NCI-H510A treated with DMSO at 0.1 percent for 48 hours (cell line): Measurements from ENCODE around the gene UBN1.

Experiments used
- DNase-seq: peaks from one replicate; lab custom pipeline; 2025; lab: John Stamatoyannopoulos, UW

The UBN1 gene

DNA sequence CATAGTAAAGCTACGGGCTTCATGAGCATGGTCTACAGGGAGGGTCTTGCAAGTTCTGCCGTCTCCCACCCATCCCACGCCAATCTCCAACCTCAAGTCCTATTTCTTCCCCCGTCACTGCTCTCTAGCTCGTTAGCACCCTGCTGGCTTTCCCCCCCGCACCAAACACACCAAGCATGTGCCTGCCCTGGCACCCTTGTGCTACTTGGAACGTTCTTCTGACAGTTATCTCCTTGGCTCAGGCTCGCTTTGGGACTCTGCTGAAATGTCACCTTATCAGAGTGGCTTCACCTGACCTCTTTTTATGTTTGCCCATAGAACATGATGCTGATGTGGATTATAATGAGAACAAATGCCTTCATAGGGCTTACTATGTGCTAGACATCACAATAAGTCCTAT lies 22.1 kb upstream of the UBN1 start:
- no peak for DNase-seq

DNA sequence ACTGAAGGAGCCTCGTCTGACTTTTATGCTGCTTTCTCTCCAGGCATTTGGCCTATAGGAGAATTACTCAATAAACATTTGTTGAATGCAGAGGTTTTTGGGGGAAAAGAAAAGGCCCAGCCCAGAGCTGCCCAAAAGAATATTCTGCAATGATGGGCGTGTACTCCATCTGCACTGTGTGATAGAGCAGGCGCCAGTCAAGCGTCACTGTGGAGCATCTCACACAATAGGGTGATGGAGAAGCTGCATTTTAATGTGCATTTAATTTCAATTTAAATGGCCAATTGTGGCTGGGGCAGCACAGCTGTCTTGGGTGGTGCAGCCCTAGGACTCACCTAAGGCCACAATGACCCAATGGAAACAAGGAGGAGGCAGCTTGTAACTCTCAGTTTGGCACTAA lies 20.8 kb upstream of the UBN1 start:
- no peak for DNase-seq

DNA sequence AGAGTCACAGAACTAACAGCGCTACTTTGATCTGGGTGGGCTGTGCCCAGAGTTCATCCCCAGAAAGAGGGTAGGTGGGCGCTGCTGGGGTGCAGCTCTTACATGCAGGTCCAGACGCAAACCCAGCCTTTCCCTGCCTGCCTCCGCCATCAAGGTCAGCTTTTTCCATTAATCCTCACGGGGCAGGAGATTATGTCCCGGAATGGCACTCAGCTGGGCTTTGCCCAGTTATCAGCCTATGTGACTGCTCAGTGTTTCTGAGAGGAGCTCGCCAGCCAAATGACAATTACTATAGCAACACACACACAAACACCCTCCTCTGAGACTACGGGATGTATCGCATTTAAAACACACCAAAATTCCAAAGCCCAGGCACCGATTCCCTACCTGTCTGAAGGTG lies 20.3 kb upstream of the UBN1 start:
- DNase-seq, result no peak

DNA sequence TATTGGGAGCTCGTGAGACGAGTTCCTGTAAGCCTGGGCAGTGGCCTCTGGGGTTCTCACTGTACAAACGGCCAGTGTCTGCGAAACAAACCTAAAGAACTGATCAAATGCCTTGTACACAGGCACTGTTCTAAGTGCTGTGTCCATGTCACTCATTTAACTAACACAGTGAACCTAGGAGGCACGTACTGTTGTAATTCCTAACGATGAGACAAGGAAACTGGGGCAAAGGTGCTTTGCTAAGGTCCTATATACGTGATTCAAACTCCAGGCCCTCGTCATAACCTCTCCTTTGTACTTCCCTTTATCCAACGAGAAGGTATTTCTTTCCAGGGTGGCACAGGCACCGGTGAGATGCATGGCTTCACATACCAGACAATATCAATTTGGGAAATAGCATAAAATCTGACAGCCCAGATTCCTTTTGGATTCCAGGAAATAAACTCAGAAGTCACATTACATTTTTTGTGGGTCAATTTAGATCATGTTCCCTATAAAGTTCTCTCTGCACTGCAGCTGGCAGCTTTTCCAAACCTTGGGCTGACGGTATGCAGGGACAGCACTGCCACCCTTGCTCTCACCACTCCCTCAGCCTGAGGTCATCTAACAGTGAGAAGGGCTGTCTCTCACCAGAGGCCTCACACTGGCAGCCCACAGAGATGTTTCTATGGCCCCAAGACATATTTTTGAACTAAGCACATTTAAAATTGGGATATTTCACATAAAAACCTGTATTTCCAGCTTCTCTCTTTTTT lies 18.5 kb upstream of the UBN1 start:
- DNase-seq, result no peak

DNA sequence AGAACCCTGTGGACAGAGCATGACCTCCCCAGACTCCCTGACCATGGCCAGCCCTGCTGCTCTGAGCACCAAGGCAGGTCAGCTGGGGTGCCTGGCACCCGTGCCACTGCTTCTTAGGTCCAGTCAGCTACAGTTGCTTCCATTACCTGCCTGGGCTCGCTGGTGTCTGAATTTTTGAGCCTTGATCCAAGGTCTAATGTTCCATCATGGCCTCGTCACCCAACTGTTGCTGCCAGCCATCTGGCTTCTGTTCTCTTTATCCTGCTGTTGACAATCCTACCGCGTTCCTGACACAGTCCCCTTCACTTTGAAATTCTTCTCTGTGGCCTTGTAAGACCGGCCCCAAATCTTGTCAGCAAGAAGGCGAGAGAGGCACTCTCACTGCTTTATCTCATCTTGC lies 16.9 kb upstream of the UBN1 start:
- DNase-seq, result no peak

DNA sequence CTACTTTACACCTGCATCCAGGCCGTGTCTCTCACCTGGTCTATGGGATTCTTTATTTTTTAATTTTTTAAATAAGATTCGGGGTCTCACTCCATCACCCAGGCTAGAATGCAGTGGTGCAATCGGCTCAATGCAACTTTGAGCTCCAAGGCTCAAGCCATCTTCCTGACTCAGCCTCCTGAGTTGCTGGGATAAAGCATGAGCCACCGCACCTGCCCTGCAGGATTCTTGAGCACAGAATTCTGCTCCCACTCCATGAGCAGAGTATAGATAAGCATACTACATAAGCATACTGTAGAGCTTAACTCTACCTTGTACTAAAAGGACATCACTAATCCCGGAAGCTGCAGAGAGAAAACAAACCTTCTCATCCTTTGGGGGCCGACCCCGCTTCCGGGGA lies 15.7 kb upstream of the UBN1 start:
- DNase-seq, result no peak

DNA sequence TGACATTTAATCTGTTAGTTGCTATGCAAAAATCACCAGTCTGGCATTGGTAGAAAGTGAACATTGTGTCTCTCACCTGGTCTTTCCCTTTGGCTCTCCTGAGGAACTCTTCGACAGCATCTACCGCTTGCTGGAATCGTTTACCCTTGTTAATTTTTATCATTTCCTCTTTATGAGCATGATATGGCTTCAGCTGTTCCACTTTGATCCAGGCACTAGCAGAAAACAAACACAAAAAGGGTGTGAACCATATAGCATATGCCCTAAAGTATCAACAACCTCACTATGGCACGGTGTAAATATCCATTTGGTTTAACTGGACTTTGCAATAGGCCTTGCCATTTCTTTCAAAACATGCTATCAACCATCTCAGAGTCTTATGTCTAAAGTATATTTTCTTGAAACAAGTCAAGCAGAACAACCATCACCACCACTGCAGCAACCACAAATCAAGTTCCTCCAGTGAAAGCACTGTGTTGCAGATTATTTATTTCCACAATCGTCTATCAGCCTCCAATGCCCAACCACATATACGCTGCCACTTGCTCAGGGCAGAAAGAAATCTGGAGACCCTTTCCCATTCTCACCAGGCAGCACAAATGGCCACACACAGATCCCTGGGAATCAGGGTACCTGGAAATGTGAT lies 14.5 kb upstream of the UBN1 start:
- no peak for DNase-seq

DNA sequence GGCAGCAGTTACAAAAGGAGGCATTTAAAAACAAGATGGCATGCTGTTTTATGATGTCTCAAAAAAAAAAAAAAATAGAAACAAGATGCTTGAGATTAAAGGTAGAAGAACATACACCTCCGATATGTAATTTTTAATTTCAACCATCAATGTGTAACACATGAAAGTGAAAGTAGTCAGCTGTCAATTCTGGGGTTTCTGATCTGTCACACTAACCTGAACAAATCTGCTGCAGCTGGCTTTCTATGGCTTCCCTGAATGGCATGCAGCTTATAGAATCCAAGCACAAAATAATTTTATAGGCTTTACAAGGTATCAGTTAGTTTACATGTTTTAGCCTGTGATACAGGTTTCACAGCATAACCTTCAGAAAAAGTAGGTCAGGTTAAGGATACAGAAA lies 13.7 kb upstream of the UBN1 start:
- no peak for DNase-seq

DNA sequence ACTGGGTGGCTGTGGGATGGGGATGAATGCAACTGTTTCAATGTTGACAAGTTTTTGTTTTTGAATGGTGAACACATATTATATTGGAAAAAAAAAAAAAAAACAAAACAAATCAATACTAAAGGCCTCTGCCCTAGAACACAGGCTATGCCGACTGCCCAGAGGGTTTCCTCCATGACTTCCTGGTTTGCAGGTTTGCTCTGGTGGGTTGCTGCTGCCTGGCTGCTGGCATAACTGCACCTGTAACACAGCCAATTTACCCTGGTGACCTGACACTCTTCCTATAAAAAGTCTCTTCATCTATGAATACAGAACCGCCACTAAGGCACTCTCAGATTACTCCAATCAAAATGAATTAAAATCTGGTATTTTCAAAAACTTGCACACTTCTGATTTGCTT lies 10.6 kb upstream of the UBN1 start:
- no peak for DNase-seq

DNA sequence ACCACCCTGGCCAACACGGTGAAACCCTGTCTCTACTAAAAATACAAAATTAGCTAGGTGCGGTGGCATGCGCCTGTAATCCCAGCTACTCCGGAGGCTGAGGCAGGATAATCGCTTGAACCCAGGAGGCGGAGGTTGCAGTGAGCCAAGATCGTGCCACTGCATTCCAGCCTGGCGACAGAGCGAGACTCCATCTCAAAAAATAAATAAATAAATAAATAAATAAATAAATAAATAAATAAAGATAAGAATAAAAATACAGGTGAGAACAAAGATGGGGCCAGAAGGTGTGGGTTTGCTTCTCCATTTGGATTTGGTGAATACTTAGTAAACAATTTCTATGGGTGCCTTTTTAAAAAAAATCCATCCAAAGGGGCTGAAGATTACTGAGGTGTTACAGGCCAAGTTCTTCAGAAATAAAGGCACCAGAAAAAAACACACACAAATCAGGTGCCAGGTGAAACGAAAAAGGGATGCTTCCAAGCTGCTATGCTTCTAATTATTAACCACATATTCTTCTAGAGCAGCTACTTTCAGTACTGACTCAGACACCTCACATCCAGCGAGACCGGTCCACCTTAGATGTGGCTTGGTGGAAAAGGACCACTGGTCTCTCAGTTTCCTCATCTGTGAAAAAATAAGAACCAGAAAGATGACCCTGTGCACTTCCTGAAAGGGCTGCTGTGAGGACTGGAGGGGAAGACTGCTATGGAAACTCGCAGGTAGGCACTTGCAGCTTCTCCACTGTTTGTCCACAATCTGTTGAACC lies 9.4 kb upstream of the UBN1 start:
- DNase-seq, result no peak

DNA sequence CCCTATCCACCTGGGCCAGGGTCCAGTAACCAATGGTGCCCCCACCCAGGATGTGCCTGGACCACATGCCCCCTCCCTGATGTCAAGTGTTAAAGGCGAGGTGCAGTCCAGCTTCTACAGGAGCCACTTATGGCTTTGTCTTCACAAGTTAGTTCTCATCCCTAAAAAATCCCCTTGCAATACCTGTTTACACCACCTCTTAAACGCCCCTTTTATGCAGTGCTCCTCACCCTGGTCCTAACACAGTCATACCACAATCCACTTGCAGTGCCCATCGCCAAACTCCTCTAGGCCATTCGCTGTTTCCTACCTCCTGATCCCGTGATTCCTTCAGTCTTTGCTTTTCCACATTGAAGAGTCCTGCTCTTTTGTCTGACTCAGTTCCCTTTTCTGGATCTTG lies 7.3 kb upstream of the UBN1 start:
- no peak for DNase-seq

DNA sequence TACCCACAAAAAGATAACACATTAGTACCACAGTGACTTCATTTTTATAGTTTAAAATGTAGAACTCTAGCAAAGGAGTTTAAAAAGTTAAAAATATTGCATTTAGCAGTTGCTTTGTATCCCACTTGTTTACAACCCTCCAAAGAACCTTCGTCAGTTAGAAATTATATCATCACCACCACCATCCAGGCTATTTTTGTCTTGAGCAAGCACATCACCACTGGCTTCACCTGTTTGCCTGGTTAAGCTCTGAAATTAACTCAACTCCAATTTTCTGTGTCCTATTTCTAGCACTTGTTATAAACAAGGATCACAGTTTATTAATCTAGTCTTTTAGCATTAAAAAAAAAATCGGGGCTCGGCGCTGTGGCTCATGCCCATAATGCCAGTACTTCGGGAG lies 6.3 kb upstream of the UBN1 start:
- DNase-seq, result no peak

DNA sequence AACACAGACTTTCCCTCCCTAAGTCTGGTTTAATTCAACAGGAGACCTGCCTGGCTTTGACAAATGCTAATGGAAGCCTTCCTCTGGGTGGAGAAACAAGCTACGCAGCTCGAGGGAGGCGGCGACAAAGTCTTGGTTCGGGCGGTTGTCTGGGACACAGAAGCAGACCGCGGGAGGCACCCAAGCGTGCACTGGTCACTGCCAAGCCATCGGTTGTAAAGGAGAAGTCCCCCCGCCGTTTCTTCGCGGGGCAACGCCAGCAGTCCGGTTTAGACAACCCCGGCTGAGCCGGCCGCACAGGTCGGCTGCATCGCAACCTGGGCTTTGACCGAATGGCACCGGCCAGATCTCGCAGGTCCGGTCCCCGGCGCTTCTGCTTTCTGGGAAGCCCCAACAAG lies 779 bp upstream of the UBN1 start:
- DNase-seq, result no peak

DNA sequence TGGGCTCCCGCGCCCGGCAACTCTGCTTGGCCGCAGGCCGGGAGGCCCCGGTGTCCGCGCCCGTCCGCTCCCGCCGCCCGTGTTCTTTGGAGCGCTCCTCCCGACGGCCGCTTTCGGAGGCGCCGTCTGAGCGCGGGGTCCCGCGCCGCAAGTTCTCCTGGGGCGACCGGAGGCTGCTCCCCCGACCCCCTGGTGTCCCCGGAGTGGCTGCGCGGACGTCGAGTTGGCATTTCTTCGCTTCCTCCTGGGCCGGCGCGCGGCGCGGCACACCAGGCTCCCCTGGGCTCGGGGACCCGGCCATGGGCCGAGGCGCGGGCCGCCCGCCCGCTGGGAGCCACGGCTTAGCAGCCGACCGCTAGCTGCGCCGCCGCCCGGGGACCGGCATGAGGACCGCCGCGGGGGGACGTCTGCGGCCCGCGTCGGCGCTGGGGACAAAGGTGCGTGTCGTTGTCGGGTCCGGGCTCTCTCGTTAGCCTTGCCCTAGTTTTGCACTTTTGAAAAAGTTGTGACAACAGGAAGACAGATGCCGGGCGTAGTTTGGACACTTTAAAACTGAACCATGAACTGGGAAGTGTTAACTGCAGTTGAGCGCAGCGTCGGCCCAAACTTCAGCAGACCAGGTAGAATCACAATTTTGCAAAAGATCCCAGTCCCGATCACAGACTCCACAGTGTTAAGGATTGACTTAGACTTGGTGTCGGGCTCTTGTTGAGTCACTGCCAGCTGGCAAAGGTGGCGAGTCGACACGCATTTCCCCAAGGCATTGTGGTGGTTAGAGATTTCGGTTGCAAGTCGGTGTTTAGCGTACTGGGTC lies 700 bp downstream of the UBN1 start:
- no peak for DNase-seq

DNA sequence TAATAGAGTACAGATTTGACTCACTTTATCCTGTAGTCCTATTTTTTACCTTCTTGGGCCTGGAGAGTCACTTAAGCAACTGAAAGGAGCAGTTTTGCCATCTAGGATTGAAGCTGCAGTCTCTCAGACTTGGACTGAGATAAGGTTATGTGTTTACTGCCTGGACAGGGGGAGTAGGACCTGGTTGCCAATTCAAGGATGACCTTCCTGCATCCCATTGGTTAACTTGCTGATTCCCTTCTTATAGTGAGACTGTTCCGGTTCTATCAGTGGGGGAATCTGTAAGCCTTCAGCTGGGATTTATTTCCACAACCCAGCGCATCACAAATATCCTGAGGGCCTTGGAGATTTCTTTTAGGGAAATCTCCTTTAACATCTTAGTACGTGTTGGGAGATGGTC lies 2.9 kb downstream of the UBN1 start:
- no peak for DNase-seq

DNA sequence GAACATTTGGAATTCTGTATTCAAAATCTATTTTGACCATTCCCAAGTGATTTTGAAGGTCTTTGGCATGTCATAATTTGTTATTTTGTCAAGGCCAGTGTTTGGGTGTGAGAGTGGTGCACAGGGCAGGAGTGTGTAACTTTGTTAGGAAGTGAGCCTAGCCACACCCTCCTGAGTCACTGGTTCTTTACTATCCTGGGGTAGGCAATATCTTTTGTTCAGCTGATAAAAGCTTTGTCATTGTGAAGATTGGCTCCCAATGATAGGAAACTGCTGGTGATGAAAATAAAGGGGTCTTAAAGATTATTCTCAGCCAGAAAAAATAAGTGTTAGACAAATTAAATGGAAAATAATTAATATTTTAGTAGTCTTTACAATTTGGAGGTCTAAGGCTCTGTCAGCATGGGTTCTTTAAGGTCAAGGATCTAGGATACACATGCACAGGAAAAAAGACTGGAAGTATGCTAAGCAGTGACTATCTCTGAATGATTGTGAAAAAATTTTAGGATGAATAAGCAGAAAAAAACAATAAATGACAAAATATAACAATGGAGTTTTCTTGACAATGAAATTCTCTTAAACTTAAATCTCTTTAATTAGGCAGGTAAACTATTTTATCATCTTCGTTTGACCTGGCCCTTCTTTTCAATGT lies 5.1 kb downstream of the UBN1 start:
- no peak for DNase-seq

DNA sequence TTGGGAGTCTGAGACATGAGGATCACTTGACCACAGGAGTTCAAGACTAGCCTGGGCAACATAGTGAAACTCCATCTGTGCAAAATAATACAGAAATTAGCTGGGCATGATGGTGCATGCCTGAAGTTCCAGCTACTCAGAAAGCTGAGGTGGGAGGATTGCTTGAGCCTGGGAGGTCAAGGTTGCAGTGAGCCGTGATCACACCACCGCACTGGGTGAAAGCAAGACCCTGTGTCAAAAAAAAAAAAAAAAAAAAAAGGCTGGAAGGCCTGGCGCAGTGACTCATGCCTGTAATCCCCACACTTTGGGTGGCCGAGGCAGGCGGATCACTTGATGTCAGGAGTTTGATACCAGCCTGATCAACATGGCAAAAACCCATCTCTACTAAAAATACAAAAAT lies 8.1 kb downstream of the UBN1 start:
- no peak for DNase-seq

DNA sequence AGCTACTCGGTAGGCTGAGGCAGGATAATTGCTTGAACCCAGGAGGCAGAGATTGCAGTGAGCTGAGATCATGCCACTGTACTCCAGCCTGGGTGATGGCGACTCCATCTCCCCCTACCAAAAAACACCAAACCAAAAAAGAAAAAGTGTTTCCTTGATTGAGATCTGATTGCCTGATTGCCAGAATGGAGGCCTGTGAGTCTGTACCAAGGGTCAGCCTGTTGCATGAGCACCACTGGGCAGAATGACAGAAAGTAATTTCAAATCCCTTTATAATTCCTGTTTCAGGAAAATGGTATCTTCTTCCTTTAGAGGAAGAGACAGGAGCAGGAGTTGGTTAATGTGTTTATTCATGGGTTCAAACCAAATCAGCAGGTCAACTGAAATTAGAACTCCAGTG lies 8.5 kb downstream of the UBN1 start:
- no peak for DNase-seq

DNA sequence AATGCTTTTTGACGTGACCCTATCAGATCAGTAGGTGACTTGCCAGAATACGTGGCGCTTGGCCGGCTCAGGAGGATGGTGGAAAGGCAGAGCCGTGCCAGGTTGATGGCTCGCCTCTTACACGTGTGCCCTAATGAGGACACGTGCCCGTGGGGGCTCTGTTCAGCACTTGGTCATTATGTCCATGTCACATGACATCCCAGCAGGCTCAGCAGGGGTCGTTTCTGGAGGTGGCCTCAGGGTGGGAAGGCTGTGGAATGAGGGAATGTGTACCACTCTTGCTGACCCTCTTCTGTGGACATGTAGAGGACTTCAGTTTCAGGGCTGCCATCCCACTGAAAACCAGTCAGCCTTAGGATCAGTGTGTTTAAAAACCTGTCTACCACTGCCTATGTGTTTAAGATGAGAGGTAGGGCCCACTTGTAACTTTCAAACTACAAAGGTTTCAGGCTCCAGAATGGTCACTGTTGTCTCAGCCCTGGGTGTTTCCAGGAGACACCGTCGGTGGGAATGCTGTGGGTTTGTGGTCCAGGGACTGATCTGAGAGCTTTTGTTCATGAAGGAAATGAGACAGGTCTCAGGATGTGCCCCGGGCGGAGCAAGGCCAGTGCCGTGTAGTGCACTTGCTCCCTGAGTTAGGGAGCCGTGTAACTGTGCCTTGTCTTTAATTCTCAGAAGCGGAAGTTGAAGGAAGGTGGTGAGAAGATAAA lies 12.1 kb downstream of the UBN1 start:
- DNase-seq, result no peak

DNA sequence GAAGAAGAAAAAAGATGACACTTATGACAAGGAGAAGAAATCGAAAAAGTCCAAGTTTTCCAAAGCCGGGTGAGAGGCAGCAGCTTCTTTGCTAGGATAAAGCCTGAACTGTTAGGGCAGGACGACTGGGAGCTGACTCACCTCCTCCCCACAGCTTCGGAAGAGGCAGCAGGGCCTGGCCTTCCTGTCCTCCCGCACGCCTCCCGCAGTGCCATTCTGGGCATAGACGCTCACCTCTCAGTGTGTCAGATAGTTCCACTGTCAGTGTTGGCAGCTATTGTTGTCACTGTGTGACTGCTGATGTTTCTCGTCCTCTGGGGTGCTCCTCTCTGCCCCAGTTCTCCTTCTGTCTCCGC lies 12.6 kb downstream of the UBN1 start:
- DNase-seq, result no peak

DNA sequence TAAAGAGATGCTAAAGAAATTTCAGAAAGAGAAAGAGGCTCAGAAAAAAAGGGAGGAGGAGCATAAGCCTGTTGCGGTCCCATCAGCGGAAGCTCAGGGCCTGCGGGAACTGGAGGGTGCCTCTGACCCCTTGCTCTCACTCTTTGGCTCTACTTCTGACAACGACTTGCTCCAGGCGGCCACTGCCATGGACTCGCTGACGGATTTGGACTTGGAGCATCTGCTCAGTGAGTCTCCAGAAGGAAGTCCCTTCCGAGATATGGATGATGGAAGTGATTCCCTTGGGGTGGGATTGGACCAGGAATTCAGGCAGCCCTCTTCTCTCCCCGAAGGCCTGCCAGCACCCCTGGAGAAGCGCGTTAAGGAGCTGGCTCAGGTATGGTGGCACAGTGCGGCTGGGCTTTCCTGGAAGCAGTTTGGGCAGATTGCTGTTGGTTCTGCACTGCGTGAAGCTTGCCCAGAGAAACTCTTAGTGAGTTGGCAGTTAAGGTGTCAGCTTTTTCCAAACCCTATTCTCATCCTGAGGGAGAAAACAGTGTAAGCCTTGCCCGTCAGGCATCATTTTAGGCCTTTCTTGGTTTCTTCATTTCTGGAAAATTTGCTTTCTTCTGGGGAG lies 13.6 kb downstream of the UBN1 start:
- no peak for DNase-seq
